Measurements from ENCODE around the gene ALKBH4. TPM values are rescaled to one million over a fixed set of nuclear protein-coding genes. Genes with fewer than 3 reads are reported as not detected.

ALKBH4 gene
- total and polyA plus RNA-seq, 2 of the 8 experiments (the other 6 are each of a cell fraction or from before 2014, with no cell fraction given), result 10.2 to 16.6 TPM

GRCh38 chr7:102449136-102449535 is 15.5 kb downstream of the ALKBH4 start:
- no peaks in the 10 kb centered on the region for H3K27me3 ChIP-seq (replicated peaks in 1 of 4; ENCODE audit: control insufficient read depth in 3 of 4, extremely low read depth in 1 of 4, insufficient read depth in 3 of 4, low read length in 3 of 4)
- no peak overlapping the region for H2BK5ac ChIP-seq (ENCODE audit: low read depth, low read length)
- no peak overlapping the region for H3K14ac ChIP-seq (ENCODE audit: insufficient read length)
- H3K4me2 ChIP-seq (ENCODE audit: insufficient read depth in 1 of 2, low read depth in 2 of 2, low read length in 2 of 2), result no peak overlapping the region
- H2BK20ac ChIP-seq (ENCODE audit: low read length), result no peak overlapping the region
- H3K36me3 ChIP-seq (ENCODE audit: control insufficient read depth in 2 of 4, insufficient read depth in 4 of 4, low read length in 3 of 4), result peaks cover 2 to 17% (median 6%) of the 10 kb centered on the region in 4 experiments; a peak in 5 of 8 replicates
- no peak overlapping the region for H4K5ac ChIP-seq (ENCODE audit: insufficient read length, low read depth, low read length)
- no peak overlapping the region for H4K91ac ChIP-seq (replicated peaks; ENCODE audit: insufficient read length, low read length)
- ChIA-PET CTCF (ENCODE audit: partially characterized antibody) (interaction anchor here (0.9 to 4.0 kb wide), 6 partner anchors 8 to 45 kb away, joined by 3 to 22 read pairs (median 4); partner anchors contain the start of genes ALKBH4 and LRWD1), POLR2A (ENCODE audit: partially characterized antibody) (interaction anchor here (0.7 to 0.9 kb wide), 2 partner anchors 23 to 53 kb away, joined by 3 read pairs; partner anchors contain the start of gene PRKRIP1)
- H3K4me1 ChIP-seq (replicated peaks in 1 of 4; ENCODE audit: control insufficient read depth in 3 of 4, insufficient read depth in 4 of 4, low read length in 3 of 4), result peaks cover 0 to 3% (median 0%) of the 10 kb centered on the region in 4 experiments; a peak in 2 of 7 replicates
- H3K27ac ChIP-seq (ENCODE audit: low read depth, low read length), result no peak overlapping the region
- no peak overlapping the region for H2AK5ac ChIP-seq (ENCODE audit: low read depth, low read length)
- H3K23me2 ChIP-seq (ENCODE audit: low read depth, low read length), result no peaks in the 10 kb centered on the region; the same call in 1 of the 2 replicates
- no peak overlapping the region for H3K4ac ChIP-seq (replicated peaks; ENCODE audit: insufficient read length, low read depth, low read length)
- H3K9me3 ChIP-seq (ENCODE audit: insufficient read depth in 2 of 2, low read depth in 1 of 2, low read length in 1 of 2), result no peaks in the 10 kb centered on the region
- no peak overlapping the region for H2BK12ac ChIP-seq (ENCODE audit: low read depth, low read length)
- no peak for FAIRE-seq
- no peak overlapping the region for H3K56ac ChIP-seq (replicated peaks; ENCODE audit: insufficient read length, low read depth, low read length)
- H3K4me3 ChIP-seq (ENCODE audit: extremely low read depth in 1 of 4, insufficient read depth in 2 of 4, low read depth in 3 of 4, low read length in 4 of 4), result no peak overlapping the region
- H3K79me2 ChIP-seq (ENCODE audit: control insufficient read depth in 1 of 2, insufficient read depth in 2 of 2, low read length in 2 of 2), result no peaks in the 10 kb centered on the region
- no peak overlapping the region for H2AFZ ChIP-seq (ENCODE audit: low read length)
- H2BK15ac ChIP-seq (ENCODE audit: low read length), result no peak overlapping the region
- H3K9ac ChIP-seq (replicated peaks in 1 of 4; ENCODE audit: extremely low read depth in 1 of 4, low read depth in 3 of 4, low read length in 3 of 4), result no peak overlapping the region
- no peak overlapping the region for H3K18ac ChIP-seq (ENCODE audit: extremely low read depth, low read length)
- DNase-seq (ENCODE audit: low read depth in 1 of 2, low spot score in 2 of 2), result no peak
- 91% methylated on average over 15 of the region's 15 CpGs; no CpG with 5 or more reads in 1 of the 2 experiments for WGBS, 2 experiments (ENCODE audit: extremely low coverage in 1 of 2, insufficient coverage in 1 of 2, insufficient read length in 1 of 2, insufficient replicate concordance in 2 of 2, low coverage in 1 of 2, low lambda C conversion rate in 2 of 2, missing lambda C conversion rate in 1 of 2)
- no peak overlapping the region for H2BK120ac ChIP-seq (replicated peaks; ENCODE audit: low read depth, low read length)
- peaks cover 0 to 3% of the 10 kb centered on the region in 2 experiments for H4K20me1 ChIP-seq (replicated peaks in 1 of 2; ENCODE audit: control insufficient read depth in 1 of 2, insufficient read depth in 2 of 2, low read length in 2 of 2)
- H4K8ac ChIP-seq (ENCODE audit: extremely low read depth, insufficient read depth, low read length), result no peak overlapping the region
- no peak overlapping the region for H3K23ac ChIP-seq (ENCODE audit: insufficient read length)
- H3K79me1 ChIP-seq (ENCODE audit: low read depth, low read length), result no peaks in the 10 kb centered on the region
- TF ChIP-seq BRCA1 (IDR thresholded peaks at IDR 0.05; ENCODE audit: low read depth, low read length) (no peak), ASH2L (IDR thresholded peaks at IDR 0.05; ENCODE audit: low read length) (no peak), CHD2 (IDR thresholded peaks at IDR 0.05; ENCODE audit: low read length) (no peak), MAFK (IDR thresholded peaks at IDR 0.05; ENCODE audit: low read depth, low read length) (no peak), MAX (IDR thresholded peaks at IDR 0.05) (no peak), E2F6 (IDR thresholded peaks at IDR 0.05) (no peak), ZNF274 (IDR thresholded peaks at IDR 0.05; ENCODE audit: borderline replicate concordance, extremely low read depth, low read length) (no peak), EGR1 (IDR thresholded peaks at IDR 0.05; ENCODE audit: borderline replicate concordance, low read depth, low read length) (no peak), CREB1 (IDR thresholded peaks at IDR 0.05) (no peak), CTCF (IDR thresholded peaks at IDR 0.05; ENCODE audit: control extremely low read depth in 1 of 3, insufficient read depth in 1 of 3, low read depth in 1 of 3, low read length in 3 of 3) (no peak), SP2 (IDR thresholded peaks at IDR 0.05; ENCODE audit: low read length) (no peak), TBP (IDR thresholded peaks at IDR 0.05; ENCODE audit: low read depth, low read length) (no peak)
